Neural cell (in vitro differentiated cells): ENCODE data around the gene PDE1A. TPM values are rescaled to one million over a fixed set of nuclear protein-coding genes. Genes with fewer than 3 reads are reported as not detected.

Source experiments
- H2AFZ ChIP-seq: fragments of 200-600, 300-800 bp; sonication (generic), shearing (Covaris generic); 2 replicates; pipeline ENCODE4 v1.6.0; 2014; ENCODE audit warnings: low read depth, mild to moderate bottlenecking, antibody characterized with exemption, low read length, moderate library complexity
- H3F3A ChIP-seq: fragments of 200-600 bp; shearing (Covaris generic); 2 replicates; pipeline ENCODE4 v1.6.1; 2016; ENCODE audit warnings: mild to moderate bottlenecking, moderate library complexity, mixed read lengths, antibody characterized with exemption, low read length; ENCODE audit not compliant: insufficient read depth, poor library complexity, severe bottlenecking
- H3K27ac ChIP-seq: fragments of 200-600, 300-800 bp; sonication (generic), shearing (Covaris generic); 2 replicates; pipeline ENCODE4 v1.5.1; 2014; ENCODE audit warnings: mild to moderate bottlenecking, low read length, moderate library complexity
- H3K27me3 ChIP-seq: fragments of 300-800, 200-600 bp; sonication (generic), shearing (Covaris generic); 2 replicates; pipeline ENCODE4 v1.6.0; 2014; ENCODE audit warnings: mild to moderate bottlenecking, low read depth, low read length, moderate library complexity; ENCODE audit not compliant: insufficient read depth
- H3K36me3 ChIP-seq: fragments of 300-800, 200-600 bp; sonication (generic), shearing (Covaris generic); 2 replicates; pipeline ENCODE4 v1.5.1; 2014; ENCODE audit warnings: mild to moderate bottlenecking, antibody characterized with exemption, low read length, moderate library complexity; ENCODE audit not compliant: insufficient read depth
- H3K4me2 ChIP-seq: fragments of 300-800, 200-600 bp; sonication (generic), shearing (Covaris generic); 2 replicates; pipeline ENCODE4 v1.6.0; 2014; ENCODE audit warnings: mild to moderate bottlenecking, low read length
- H3K4me3 ChIP-seq: fragments of 300-800, 200-600 bp; sonication (generic), shearing (Covaris generic); 2 replicates; pipeline ENCODE4 v1.5.1; 2014; ENCODE audit warnings: mild to moderate bottlenecking, low read length, moderate library complexity
- H3K79me2 ChIP-seq: fragments of 200-600 bp; shearing (Covaris generic); replicated peaks from 2 replicates; pipeline ENCODE4 v1.6.0; 2014; ENCODE audit warnings: mild to moderate bottlenecking, low read length, moderate library complexity; ENCODE audit not compliant: insufficient read depth
- H3K9ac ChIP-seq: fragments of 300-800, 200-600 bp; sonication (generic), shearing (Covaris generic); 2 replicates; pipeline ENCODE4 v1.6.1; 2016; ENCODE audit warnings: mild to moderate bottlenecking, low read length, mixed read lengths
- H3K9me2 ChIP-seq: fragments of 200-600 bp; shearing (Covaris generic); 2 replicates; pipeline ENCODE4 v1.6.1; 2016; ENCODE audit warnings: mild to moderate bottlenecking, low read length, mixed read lengths; ENCODE audit not compliant: insufficient read depth
- H3K9me3 ChIP-seq: fragments of 200-600, 300-800 bp; sonication (generic), shearing (Covaris generic); 2 replicates; pipeline ENCODE4 v1.6.1; 2016; ENCODE audit warnings: mild to moderate bottlenecking, mixed run types, low read length, moderate library complexity, mixed read lengths
- H4K20me1 ChIP-seq: fragments of 200-600 bp; shearing (Covaris generic); 2 replicates; pipeline ENCODE4 v1.6.1; 2016; ENCODE audit warnings: mild to moderate bottlenecking, mixed run types; ENCODE audit not compliant: insufficient read depth
- CTCF ChIP-seq: fragments of 450-650 bp; IDR thresholded peaks from 2 replicates; pipeline ENCODE4 v1.5.1; 2014; ENCODE audit warnings: antibody characterized with exemption, mild to moderate bottlenecking, moderate library complexity; ENCODE audit not compliant: poor library complexity, severe bottlenecking
- EP300 ChIP-seq: fragments of 450-650 bp; conservative IDR thresholded peaks from 2 replicates; pipeline ENCODE4 v1.6.1; 2014; ENCODE audit warnings: antibody characterized with exemption, mild to moderate bottlenecking, moderate library complexity; ENCODE audit not compliant: poor library complexity, severe bottlenecking
- EZH2 ChIP-seq: fragments of 200-600, 300-800 bp; shearing (Covaris generic), sonication (generic); IDR thresholded peaks from 2 replicates; pipeline ENCODE4 v1.6.1; 2014; ENCODE audit warnings: antibody characterized with exemption, low read length, borderline replicate concordance, mild to moderate bottlenecking; ENCODE audit not compliant: insufficient read depth, poor library complexity, severe bottlenecking
- MXI1 ChIP-seq: fragments of 450-650 bp; conservative IDR thresholded peaks from 2 replicates; pipeline ENCODE4 v1.6.1; 2014; ENCODE audit warnings: antibody characterized with exemption, mild to moderate bottlenecking; ENCODE audit not compliant: poor library complexity, severe bottlenecking
- POLR2AphosphoS5 ChIP-seq: IDR thresholded peaks from 2 replicates; pipeline ENCODE4 v1.6.1; 2012
- RAD21 ChIP-seq: fragments of 450-650 bp; conservative IDR thresholded peaks from 2 replicates; pipeline ENCODE4 v1.6.1; 2014; ENCODE audit warnings: antibody characterized with exemption, mild to moderate bottlenecking, moderate library complexity
- REST ChIP-seq: IDR thresholded peaks from 2 replicates; pipeline ENCODE4 v1.6.1; 2012; ENCODE audit warnings: borderline replicate concordance
- SMC3 ChIP-seq: fragments of 450-650 bp; conservative IDR thresholded peaks from 2 replicates; pipeline ENCODE4 v1.6.1; 2014; ENCODE audit warnings: antibody characterized with exemption, mild to moderate bottlenecking, moderate library complexity; ENCODE audit not compliant: poor library complexity
- TAF1 ChIP-seq: IDR thresholded peaks from 2 replicates; pipeline ENCODE4 v1.6.1; 2012; ENCODE audit warnings: low read depth
- polyA plus RNA-seq: library from polyadenylated mRNA; depleted of rRNA; stranded (reverse); fragments of >200 nt; gene quantifications from 2 replicates; pipeline ENCODE4 v1.2.3, GENCODE V29; 2014

Gene PDE1A
- polyA plus RNA-seq, 1 donor from 2014 or later, result 1.6 TPM

GRCh38 chr2:182247831-182248230 is 179.0 kb downstream of the PDE1A start:
- Histone ChIP-seq H3K4me2 (no peak overlapping the region), H3K27me3 (no peaks in the 10 kb centered on the region), H4K20me1 (no peaks in the 10 kb centered on the region), H3K4me3 (no peak overlapping the region), H2AFZ (no peak overlapping the region), H3K27ac (no peak overlapping the region), H3K36me3 (no peaks in the 10 kb centered on the region), H3K79me2 (no peaks in the 10 kb centered on the region), H3F3A (no peaks in the 10 kb centered on the region), H3K9me2 (no peaks in the 10 kb centered on the region), H3K9me3 (no peaks in the 10 kb centered on the region), H3K9ac (no peak overlapping the region)
- TF ChIP-seq CTCF (no peak), EP300 (no peak), POLR2AphosphoS5 (no peak), REST (no peak), MXI1 (no peak), SMC3 (no peak), EZH2 (no peak), RAD21 (no peak), TAF1 (no peak)

- Histone ChIP-seq H3K9me3 (no peaks in the 10 kb centered on the region), H3K9me2 (no peaks in the 10 kb centered on the region), H3K4me3 (no peak overlapping the region), H3K27me3 (no peaks in the 10 kb centered on the region), H3K79me2 (no peaks in the 10 kb centered on the region), H4K20me1 (no peaks in the 10 kb centered on the region), H3F3A (no peaks in the 10 kb centered on the region), H3K4me2 (no peak overlapping the region), H3K27ac (no peak overlapping the region), H3K9ac (no peak overlapping the region), H2AFZ (no peak overlapping the region), H3K36me3 (no peaks in the 10 kb centered on the region)
- TF ChIP-seq EZH2 (no peak), REST (no peak), POLR2AphosphoS5 (no peak), TAF1 (no peak), CTCF (no peak), MXI1 (no peak), RAD21 (no peak), EP300 (no peak), SMC3 (no peak)
These were observed 180.9 kb downstream of the PDE1A start for GRCh38 chr2:182245963-182246362.
